Rectal smooth muscle tissue (tissue), 1 donor: Measurements from ENCODE around the gene NF2.
A peak's percentile ranks its signal among the peaks of the same experiment; 100 is the strongest.
"Not testable (repeated sequence)": the region's sequence is repeated elsewhere in the genome, so short reads cannot be mapped to it uniquely, and the experiment has no call there.

ENCODE experiments used
- H3K27ac ChIP-seq: one replicate; pipeline ENCODE4 v1.7.0; 2013; ENCODE audit warnings: low read depth, low read length, inconsistent platforms
- H3K27me3 ChIP-seq: one replicate; pipeline ENCODE4 v1.7.0; 2013; ENCODE audit warnings: low read length; ENCODE audit not compliant: control insufficient read depth, insufficient read depth
- H3K36me3 ChIP-seq: one replicate; pipeline ENCODE4 v1.7.0; 2013; ENCODE audit warnings: low read length; ENCODE audit not compliant: control insufficient read depth, insufficient read depth
- H3K4me1 ChIP-seq: one replicate; pipeline ENCODE4 v1.7.0; 2013; ENCODE audit warnings: low read length; ENCODE audit not compliant: control insufficient read depth, insufficient read depth
- H3K4me3 ChIP-seq: one replicate; pipeline ENCODE4 v1.7.0; 2013; ENCODE audit warnings: low read length
- H3K9ac ChIP-seq: one replicate; pipeline ENCODE4 v1.7.0; 2013; ENCODE audit warnings: low read length

The NF2 gene

GRCh38 chr22:29578462-29579200 lies 24.8 kb upstream of the NF2 start:
- Histone ChIP-seq H3K9ac (no peak overlapping the region), H3K4me1 (no peaks in the 10 kb centered on the region), H3K27me3 (no peaks in the 10 kb centered on the region), H3K4me3 (no peak overlapping the region), H3K36me3 (no peaks in the 10 kb centered on the region), H3K27ac (no peak overlapping the region)

GRCh38 chr22:29580200-29580810 lies 23.1 kb upstream of the NF2 start:
- Histone ChIP-seq H3K9ac (no peak overlapping the region), H3K27ac (peak overlapping the region; percentile 63), H3K4me3 (peak overlapping the region; percentile 71), H3K4me1 (no peaks in the 10 kb centered on the region), H3K27me3 (no peaks in the 10 kb centered on the region), H3K36me3 (no peaks in the 10 kb centered on the region)

DNA sequence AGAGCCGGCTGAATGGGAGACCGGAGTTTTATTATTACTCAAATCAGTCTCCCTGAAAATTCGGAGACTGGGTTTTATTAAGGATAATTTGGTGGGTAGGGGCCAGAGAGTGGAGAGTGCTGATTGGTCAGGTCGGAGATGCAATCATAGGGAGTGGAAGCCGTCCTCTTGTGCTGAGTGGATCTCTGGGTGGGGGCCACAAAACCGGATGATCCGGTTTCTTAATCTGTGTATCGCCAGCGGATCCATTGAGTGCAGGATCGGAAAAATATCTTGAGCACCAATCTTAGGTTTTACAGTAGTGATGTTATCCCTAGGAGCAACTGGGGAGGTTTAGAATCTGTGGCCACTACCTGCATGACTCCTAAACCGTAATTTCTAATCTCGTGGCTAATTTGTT lies 21.6 kb upstream of the NF2 start:
- Histone ChIP-seq H3K27me3 (no peaks in the 10 kb centered on the region), H3K9ac (no peak overlapping the region), H3K27ac (no peak overlapping the region), H3K4me1 (no peaks in the 10 kb centered on the region), H3K4me3 (peak overlapping the region; percentile 50), H3K36me3 (no peaks in the 10 kb centered on the region)

DNA sequence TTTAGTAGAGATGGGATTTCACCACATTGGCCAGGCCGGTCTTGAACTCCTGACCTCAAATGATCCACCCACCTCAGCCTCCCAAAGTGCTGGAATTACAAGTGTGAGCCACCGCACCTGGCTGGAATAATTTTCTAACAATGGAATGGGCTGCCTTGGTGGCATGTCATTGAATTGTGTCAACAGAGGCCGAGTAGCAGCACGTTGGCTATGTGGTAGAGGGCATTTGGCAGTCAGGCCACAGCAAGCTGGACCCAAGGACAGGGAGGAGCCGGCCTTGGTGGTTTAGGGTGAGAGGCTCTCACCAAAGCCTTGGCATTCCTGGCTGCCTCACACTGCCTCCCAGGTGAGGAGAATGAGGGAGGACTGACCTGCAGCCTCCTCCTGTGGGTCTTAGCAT lies 18.5 kb upstream of the NF2 start:
- H3K4me1 ChIP-seq: no peaks in the 10 kb centered on the region
- H3K36me3 ChIP-seq: no peaks in the 10 kb centered on the region
- no peak overlapping the region for H3K4me3 ChIP-seq
- H3K9ac ChIP-seq: no peak overlapping the region
- H3K27me3 ChIP-seq: no peaks in the 10 kb centered on the region
- no peak overlapping the region for H3K27ac ChIP-seq

GRCh38 chr22:29586193-29586705 lies 17.2 kb upstream of the NF2 start:
- not testable (repeated sequence) for H3K4me1 ChIP-seq, H3K27me3 ChIP-seq, H3K27ac ChIP-seq, H3K9ac ChIP-seq, H3K36me3 ChIP-seq, H3K4me3 ChIP-seq

- no peaks in the 10 kb centered on the region for H3K27me3 ChIP-seq
- no peaks in the 10 kb centered on the region for H3K36me3 ChIP-seq
- H3K4me1 ChIP-seq: no peaks in the 10 kb centered on the region
- no peak overlapping the region for H3K4me3 ChIP-seq
- no peak overlapping the region for H3K27ac ChIP-seq
- no peak overlapping the region for H3K9ac ChIP-seq
These were observed 15.3 kb upstream of the NF2 start for GRCh38 chr22:29587938-29588699.

- no peak overlapping the region for H3K27ac ChIP-seq
- no peaks in the 10 kb centered on the region for H3K4me1 ChIP-seq
- no peaks in the 10 kb centered on the region for H3K27me3 ChIP-seq
- no peaks in the 10 kb centered on the region for H3K36me3 ChIP-seq
- no peak overlapping the region for H3K9ac ChIP-seq
- no peak overlapping the region for H3K4me3 ChIP-seq
These were observed 9.5 kb upstream of the NF2 start for GRCh38 chr22:29593923-29594322.

- H3K4me1 ChIP-seq, H3K27me3 ChIP-seq, H3K9ac ChIP-seq, H3K36me3 ChIP-seq, H3K27ac ChIP-seq, H3K4me3 ChIP-seq: not testable (repeated sequence)
These were observed 9.0 kb upstream of the NF2 start for GRCh38 chr22:29594447-29594846.

- no peaks in the 10 kb centered on the region for H3K36me3 ChIP-seq
- H3K27ac ChIP-seq: no peak overlapping the region
- H3K4me3 ChIP-seq: no peak overlapping the region
- no peaks in the 10 kb centered on the region for H3K4me1 ChIP-seq
- no peak overlapping the region for H3K9ac ChIP-seq
- no peaks in the 10 kb centered on the region for H3K27me3 ChIP-seq
These were observed 7.0 kb upstream of the NF2 start for GRCh38 chr22:29596408-29596807.

DNA sequence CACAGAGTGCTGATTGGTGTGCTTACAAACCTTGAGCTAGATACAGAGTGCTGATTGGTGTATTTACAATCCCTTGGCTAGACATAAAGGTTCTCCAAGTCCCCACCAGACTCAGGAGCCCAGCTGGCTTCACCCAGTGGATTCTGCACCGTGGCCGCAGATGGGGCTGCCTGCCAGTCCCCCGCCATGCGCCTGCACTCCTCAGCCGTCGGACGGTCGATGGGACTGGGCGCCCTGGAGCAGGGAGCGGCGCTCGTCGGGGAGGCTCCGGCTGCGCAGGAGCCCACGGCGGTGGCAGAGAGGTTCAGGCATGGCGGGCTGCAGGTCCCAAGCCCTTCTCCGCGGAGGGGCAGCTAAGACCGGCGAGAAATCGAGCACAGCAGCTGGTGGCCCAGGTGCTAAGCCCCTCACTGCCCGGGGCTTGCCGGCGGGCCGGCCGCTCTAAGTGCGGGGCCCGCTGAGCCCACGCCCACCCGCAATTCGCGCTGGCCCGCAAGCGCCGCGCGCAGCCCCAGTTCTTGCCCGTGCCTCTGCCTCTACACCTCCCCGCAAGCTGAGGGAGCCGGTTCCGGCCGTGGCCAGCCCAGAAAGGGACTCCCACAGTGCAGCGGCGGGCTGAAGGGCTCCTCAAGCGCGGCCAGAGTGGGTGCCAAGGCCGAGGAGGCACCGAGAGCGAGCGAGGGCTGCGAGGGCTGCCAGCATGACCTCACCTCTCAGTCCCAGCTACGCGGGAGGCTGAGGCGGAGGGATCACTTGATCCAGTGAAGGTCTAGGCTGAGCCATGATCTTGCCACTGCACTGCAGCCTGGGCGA lies 5.4 kb upstream of the NF2 start:
- not testable (repeated sequence) for H3K4me3 ChIP-seq, H3K27me3 ChIP-seq, H3K27ac ChIP-seq, H3K4me1 ChIP-seq, H3K9ac ChIP-seq, H3K36me3 ChIP-seq

GRCh38 chr22:29598684-29599020 lies 4.8 kb upstream of the NF2 start:
- Histone ChIP-seq H3K27me3 (no peaks in the 10 kb centered on the region), H3K4me1 (no peaks in the 10 kb centered on the region), H3K4me3 (no peak overlapping the region), H3K27ac (no peak overlapping the region), H3K9ac (no peak overlapping the region), H3K36me3 (no peaks in the 10 kb centered on the region)

DNA sequence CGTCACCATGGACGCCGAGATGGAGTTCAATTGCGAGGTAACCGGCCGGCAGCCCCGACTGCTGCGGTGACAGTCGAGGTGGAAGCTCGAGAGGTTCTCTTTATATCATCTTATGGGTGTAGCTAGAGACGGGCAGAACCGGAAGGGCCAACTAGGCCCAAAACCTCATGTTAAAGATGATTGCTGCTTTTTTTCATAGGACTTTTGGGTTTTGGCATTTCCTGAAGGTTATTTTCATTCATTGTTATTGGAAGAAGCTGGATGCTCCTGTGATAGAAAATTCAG lies 585 bp downstream of the NF2 start:
- Histone ChIP-seq H3K9ac (peak overlapping the region; percentile 98), H3K4me1 (peaks cover 9% of the 10 kb centered on the region), H3K36me3 (no peaks in the 10 kb centered on the region), H3K4me3 (peak overlapping the region; percentile 93), H3K27me3 (no peaks in the 10 kb centered on the region), H3K27ac (peak overlapping the region; percentile 96)
